ENCODE results near the gene CPLX1.
"Not testable (repeated sequence)": the region's sequence is repeated elsewhere in the genome, so short reads cannot be mapped to it uniquely, and the experiment has no call there.

CPLX1 gene

DNA sequence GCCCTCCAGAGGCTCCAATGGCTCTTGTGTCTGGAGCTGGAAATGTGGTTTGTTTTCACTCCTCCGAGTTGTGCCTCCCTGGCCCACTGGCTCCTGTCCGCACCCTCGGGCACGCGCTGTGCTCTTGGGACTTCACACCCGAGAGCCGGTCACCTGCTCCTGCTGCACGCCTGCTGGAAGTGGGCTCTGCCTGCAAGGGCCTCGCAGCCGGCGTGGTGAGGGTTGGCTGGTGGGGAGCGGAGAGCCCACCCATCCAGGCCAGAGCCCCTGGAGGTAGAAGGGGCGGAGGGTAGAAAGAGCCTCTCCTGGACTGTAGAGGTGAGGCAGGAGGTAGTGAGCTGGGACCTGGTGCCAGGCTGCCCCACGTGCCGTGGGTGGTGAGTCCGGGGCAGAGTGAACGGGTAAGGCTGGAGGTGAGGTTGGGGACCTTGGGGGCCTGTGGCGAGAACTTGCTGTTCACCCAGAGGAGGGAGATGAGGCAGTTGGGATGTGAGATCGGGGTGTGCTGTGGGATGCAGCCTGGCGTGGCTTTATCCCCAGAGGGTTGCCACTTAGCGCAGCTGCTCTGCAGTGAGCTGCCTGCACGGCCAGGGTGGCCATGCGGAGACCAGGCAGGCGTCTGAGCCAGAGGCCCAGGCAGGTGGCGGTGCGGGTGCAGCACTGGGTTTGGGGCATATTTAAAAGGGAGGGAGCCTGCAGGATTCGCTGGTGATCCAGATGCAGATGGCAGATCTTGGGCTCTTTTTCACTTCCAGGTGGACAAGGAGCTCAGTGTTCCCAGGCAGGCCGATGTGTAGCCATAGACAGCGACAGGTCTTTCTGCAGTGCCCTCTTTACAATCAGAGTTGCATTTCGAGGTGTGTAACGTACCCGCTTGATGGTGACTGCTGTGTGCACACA is 71.5 kb downstream of the CPLX1 start:
- no peak for DNase-seq (ENCODE audit: low read depth)

DNA sequence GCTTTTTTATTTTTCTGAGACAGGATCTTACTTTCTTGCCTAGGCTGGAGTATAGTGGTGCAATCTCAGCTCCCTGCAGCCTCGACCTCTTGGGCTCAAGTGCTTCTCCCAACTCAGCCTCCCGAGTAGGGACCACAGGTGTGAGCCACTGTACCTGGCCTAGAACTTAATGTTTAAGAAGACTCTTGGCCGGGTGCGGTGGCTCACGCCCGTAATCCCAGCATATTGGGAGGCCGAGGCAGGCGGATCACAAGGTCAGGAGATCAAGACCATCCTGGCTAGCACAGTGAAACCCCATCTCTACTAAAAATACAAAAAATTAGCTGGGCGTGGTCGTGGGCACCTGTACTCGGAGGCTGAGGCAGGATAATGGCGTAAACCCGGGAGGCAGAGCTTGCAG is 72.7 kb downstream of the CPLX1 start:
- DNase-seq (ENCODE audit: low read depth), result not testable (repeated sequence)

DNA sequence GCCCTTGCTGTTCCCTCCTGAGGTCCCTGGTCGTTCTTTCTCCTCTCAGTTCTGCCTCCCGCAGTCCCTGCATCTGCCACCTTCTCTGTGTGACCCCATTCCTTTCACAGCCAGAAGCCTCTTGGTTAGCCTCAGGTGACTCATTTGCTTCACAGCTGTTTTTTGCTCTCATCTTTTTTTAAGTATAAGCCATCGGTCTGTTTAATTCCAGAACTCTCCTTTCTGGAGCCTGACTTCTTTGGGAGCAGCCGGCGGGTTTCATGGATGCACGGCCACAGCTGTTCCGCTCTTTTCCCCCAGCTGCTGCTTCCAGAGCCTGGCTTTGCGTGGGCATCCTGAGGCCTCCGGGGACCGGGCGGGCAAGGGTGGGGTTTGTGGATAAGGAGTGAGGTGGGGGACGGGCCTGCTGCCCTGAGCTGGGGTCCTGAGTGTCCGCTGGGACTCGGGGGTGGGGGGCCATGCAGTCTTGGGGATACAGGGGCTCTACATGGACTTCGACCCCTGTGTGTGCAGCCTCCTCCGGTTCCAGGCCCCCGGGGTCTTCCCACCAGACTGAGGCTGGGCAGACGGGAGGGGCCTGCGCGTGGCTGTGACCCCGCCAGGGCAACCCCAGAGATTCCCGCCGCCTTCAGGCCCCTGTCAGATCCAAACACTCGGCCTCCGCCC is 73.6 kb downstream of the CPLX1 start:
- no peak for DNase-seq (ENCODE audit: low read depth)

DNA sequence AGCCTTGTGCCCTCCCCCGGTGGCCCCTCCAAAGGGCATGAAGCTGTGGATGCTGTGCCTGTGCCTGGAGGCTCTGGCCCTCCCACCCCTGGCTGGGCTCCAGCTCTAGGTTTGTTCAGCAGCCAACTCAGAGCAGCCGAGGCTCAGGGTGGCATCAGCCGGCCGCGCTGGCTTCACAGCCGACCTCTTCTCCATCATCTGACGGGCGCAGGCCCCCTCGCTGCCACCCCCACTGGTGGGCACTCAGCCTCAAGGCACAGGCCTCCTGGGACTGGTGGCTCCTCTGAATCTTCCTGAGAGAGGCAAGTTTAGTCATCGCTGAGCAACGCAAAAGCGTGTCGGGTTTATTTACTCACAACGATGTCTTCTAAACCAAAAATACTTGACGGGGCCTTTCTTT is 74.3 kb downstream of the CPLX1 start:
- DNase-seq (ENCODE audit: low read depth), result no peak

DNA sequence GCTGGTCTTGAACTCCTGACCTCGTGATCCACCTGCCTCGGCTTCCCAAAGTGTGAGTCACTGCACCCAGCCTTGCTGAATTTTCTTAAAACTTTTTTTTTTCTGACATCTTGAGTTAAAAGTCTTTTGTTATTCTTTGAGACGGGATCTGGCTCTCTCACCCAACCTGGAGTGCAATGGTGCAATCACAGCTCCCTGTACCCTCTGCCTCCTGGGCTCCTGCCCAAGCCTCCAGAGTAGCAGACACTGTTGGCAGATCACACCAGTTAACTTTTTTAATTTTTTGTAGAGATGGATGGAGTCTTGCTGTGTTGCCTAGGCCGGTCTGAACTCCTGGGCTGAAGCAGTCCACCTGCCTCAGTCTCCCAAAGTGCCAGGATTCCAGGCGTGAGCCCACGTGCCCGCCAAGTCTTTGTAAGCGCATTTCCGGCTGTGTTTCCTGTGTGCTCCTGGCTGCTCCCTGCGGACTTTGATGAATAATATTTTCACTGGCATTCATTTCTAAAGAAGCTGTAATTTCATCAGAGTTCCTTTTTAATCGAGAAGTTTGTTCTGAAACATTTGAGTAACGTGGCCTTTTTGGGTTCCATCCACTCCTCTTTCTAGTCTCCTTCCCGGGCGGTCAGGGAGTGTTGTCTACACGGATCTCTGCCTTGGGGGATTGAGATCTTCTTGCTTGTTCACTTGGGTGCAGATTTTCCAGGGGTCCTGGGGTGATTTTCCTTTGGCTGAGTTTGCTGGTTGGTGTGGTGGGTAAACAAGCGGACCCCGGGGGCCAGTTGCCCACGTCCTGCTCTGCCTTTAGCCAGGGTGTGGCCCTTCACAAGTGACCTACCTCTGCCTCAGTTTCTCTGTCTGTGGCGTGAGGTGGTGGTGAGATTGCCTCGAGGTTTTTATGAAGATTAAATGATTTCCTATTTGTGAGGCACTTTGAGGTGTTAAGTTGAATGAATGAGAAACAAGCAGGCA is 75.9 kb downstream of the CPLX1 start:
- DNase-seq (ENCODE audit: low read depth), result no peak

DNA sequence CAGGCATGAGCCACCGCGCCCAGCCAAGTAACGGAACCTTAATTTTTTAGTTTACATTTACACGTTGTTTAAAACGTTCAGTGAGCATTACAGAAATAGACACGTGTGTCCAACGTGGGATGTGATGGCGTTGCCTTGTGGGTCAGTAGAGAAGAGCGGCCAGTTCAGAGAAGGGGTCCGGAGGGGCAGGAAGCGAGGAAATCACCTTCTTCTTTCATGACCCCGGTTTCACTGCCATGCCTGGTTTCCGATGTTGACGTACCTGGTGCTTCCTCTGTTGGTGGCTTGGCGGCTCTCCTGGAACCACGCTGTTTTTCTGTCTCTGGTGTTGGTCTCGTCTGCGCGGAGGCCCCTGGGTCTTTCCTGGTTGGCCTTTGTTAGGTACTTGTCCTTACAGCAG is 77.5 kb downstream of the CPLX1 start:
- DNase-seq (ENCODE audit: low read depth), result no peak

DNA sequence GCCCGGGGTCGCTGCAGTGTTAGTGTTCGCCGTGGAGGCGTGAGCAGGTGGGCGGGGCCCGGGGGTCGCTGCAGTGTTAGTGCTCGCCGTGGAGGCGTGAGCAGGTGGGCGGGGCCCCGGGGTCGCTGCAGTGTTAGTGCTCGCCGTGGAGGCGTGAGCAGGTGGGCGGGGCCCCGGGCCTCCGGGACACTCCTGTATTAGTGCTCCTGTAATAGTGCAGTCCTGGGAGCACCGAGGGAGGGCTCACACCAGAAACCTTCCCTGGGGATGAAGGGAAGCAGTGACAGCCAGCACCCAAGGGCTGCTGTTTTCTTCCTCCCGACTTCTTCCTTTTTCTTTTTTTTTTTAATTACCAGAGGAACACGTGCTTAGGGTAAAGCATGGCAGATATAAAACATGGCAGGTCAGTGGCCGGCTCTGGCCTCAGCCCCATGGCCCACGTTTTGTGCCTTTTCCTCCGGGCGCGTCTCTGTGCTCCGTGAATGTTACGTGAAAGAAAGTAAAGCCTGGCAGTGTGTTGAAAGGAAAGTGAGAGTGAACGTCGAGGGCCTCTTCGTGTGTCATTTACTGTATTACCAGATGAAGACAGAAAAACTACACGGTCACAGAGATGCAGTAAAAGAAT is 78.3 kb downstream of the CPLX1 start:
- no peak for DNase-seq (ENCODE audit: low read depth)

DNA sequence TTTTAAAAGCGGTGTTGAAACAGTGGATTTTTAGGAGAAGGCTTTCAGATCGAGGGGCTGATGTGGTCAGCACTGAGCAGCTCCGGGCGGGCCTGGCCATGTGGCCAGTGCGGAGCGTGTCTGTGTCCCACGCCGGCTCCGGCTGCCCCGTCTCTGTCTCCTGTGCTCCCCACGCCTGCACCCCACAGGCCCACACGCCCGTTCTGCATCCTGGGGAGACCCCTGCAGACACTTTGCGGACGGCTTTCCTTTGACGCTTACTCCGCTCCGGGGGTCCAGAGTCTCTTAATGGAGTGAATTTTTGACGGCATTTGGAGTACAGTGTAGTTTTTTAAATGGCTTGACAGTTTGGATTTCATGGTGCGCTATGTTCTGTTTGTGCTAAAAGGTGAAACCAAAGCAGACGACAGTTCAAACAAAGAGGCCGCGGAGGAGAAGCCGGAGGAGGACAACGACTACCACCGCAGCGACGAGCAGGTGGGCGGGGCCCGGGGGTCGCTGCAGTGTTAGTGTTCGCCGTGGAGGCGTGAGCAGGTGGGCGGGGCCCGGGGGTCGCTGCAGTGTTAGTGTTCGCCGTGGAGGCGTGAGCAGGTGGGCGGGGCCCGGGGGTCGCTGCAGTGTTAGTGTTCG is 81.6 kb downstream of the CPLX1 start:
- DNase-seq (ENCODE audit: low read depth), result no peak

DNA sequence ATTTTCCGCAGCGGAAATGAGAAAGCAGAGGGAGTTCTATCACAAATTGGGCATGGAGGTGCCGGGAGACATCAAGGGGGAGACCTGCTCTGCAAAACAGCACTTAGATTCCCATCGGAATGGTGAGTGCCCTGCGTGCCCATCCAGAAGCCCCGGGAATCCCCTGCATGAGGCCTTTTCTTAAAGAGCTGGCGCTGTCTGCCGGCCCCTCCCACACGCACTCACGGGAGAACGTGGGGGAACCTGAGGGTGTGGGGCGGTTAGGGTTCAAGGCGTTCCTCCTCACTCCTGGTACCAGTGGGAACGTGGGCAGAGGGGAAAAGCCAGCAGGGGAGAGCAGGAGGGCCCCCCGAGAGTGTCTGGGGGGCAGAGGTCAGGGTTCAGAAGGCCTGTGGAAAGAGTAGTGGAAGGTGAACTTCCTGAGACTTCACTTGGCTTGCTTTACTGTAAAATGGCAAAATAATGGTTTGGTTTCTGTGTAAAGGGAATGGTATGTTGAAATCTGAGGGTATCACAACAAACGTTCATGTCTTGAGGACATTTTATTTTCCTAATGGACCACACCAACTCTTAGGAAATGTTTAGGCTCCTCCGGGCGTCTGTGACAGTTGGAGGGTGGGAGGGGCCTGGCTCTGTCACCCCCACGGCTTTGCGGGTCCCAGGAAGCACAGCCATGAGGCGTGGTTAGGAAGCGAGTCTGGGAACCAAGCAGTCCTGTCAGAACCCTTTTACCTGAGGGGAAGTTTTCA is 82.3 kb downstream of the CPLX1 start:
- DNase-seq (ENCODE audit: low read depth), result no peak

DNA sequence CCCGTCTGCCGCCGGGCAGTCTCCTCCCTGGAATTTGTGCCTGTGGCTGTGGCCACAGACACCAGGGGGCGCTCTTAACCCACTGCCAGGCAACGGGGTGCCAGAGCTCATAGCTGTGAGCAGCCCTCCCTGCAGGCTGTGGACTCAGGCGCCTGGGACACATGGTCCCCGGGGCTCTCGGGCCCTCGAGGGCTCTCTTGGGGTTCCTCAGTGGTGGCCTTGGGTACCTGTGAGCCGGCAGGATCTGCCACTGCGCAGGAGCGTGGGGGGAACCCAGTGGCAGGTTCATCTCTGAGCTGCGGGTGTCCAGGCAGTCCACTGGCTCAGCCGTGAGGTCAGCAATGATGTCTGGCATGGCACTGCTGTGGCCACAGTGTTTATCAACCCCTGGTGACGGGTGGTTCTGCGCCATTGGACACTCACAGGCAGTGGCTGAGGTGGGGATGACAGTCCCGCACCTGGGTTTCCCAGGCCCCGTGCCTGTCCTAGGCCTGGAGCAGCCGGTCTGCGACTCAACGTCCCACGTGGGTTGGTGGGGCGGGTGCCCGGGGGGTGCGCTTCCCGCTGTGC is 83.1 kb downstream of the CPLX1 start:
- DNase-seq (ENCODE audit: low read depth), result no peak

DNA sequence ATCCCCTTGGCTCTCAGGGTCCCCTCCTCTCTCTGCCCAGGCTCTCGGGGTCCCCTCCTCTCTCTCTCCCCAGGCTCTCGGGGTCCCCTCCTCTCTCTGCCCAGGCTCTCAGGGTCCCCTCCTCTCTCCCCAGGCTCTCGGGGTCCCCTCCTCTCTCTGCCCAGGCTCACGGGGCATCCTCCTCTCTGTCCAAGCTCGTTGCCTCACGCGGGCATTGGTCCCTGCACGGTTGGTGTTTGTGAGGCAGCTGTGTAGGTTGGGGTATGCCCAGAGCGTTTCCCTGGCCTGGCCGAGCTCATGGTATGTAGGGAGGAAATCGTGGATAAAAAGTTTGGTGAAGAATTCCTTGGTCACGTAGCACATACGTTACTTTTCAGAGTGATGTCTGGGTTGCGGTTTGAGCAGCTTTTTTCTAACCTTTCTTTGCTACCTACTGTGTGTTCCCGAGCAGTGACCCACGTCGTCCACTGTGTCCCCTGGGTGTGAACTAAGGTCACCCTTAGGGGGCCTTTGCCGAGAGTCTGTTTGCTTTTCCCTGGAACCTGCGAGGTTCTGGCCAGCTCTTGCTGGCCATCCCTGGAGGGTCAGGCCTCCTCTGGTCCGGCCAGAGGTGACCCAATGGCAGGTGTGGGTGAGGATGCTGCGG is 83.7 kb downstream of the CPLX1 start:
- DNase-seq (ENCODE audit: low read depth), result no peak

DNA sequence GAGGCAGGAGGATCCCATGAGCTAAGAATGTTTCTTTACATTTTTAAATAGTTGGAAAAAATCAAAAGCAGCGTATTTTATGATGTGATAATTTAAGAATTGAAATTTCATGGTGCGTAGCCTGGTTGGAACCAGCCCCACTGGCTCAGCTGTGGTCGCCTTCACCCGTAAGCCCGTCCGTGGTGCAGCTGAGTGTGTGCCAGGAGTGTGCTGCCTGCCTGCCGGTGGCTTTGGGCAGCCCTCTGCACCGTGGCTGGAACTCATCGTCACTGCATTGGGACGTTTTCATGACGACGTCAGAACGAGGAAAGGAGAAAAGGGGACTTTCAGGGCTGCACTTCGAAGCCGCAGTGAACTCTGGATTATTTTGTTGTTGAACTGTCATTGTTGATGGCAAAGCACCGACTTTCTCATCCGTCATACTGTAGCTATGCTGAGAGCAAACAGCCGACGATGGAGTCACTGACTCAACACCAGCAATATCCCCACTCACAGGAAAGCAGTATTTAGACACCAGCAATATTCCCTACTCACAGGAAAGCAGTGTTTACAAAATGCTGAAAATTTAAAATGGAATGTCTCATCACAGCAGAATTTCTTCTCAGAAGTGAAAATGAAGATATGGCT is 85.2 kb downstream of the CPLX1 start:
- DNase-seq (ENCODE audit: low read depth), result no peak

DNA sequence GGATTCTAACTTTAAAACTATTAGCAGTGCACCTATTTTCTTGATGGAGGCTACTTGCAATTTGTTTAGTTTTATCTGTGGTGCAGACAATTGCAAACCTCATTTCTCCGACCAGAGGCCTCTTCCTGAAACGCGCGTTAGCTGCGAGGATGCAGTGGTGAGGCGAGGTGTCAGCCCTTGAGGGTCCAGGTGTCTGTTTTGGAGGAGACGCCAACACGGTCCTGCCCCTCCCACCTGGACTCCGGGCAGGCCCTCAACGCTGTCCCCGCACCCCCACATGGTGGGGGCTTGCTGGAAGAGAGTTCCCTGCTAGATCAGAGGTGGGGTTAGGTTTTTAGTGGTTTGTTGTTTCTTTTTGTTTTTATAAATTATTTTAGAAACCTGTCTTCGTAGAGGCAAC is 85.9 kb downstream of the CPLX1 start:
- no peak for DNase-seq (ENCODE audit: low read depth)

DNA sequence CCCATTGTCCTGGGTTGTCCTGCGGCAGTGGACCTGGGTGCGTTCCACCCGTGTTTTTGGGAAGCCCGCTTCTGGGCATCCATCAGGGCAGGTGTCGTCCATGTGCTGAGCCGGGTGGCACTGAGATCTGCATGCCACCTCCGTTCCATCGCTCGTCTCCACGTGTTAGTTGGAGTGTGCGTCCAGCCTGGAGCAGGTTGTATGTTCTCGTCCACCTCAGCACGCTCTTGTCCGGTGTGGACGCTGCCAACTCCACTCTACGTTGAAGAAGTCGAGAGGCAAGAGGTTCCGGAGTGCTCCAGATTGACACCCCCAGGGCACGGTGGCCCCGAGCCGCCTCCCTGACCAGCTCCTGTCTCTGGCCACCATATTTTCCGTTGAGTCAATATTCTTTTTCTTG is 86.4 kb downstream of the CPLX1 start:
- no peak for DNase-seq (ENCODE audit: low read depth)

DNA sequence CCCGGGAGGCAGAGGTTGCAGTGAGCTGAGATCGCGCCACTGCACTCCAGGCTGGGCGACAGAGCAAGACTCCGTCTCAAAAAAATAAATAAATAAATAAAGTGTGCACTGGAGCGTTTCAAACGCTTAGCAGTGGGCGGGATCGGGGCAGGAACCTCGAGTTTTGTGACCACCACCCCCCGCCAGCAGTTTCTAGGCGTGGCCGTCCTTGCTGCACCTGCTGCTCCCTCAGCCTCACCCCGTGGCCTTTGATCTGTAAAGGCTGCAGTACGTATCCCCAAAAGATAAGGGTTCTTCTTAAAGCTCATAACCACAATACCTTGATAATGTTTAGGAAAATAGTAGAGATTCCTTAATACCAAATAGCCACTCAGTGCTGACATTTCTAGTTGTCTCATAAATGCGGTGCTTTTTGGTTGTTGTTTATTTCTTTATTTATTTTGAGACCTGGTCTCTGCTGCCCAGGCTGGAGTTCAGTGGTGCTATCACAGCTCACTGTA is 87.1 kb downstream of the CPLX1 start:
- DNase-seq (ENCODE audit: low read depth), result no peak

DNA sequence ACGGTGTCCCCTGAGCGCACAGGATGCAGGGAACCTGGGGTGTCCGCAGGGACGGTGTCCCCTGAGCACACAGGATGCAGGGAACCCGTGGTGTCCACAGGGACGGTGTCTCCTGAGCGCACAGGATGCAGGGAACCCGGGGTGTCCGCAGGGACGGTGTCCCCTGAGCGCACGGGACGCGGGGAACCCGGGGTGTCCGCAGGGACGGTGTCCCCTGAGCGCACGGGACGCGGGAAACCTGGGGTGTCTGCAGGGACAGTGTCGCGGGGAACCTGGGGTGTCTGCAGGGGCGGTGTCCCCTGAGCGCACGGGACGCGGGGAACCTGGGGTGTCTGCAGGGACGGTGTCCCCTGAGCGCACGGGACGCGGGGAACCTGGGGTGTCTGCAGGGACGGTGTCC is 89.4 kb downstream of the CPLX1 start:
- not testable (repeated sequence) for DNase-seq (ENCODE audit: low read depth)

DNA sequence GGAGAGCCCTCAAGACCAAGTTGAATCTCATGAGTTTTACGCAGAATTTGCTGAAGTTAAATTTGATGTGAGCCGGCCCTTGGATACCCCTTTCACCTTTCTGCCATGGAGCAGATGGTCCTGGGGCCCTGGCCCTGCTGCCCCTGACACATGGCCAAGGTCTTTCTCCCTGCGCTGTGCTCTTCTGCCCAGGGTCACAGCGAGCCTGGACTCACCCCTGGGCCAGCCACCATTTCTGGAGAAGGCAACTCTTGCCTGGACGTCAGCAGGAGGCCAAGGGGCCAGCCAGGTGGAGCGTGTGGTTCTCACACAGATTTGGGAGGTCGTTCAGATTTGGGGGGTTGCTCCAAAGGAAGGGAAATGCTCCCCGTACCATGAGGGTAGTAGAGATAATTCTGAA is 90.3 kb downstream of the CPLX1 start:
- no peak for DNase-seq (ENCODE audit: low read depth)

Data from non-pigmented ciliary epithelial cell (primary cell).